Liver (tissue), 9 donors: ENCODE measurements around the gene GALR2. TPM values are rescaled to one million over a fixed set of nuclear protein-coding genes. Genes with fewer than 3 reads are reported as not detected.
"Not testable (repeated sequence)": the region's sequence is repeated elsewhere in the genome, so short reads cannot be mapped to it uniquely, and the experiment has no call there.

Experiments used
- DNase-seq: peaks from one replicate; pipeline ENCODE4 v3.0.0-alpha.2; 2017; ENCODE audit warnings: low spot score
- H3K27ac ChIP-seq, 2 donors: one replicate each; pipeline ENCODE4 v1.7.0; 2013; ENCODE audit warnings: inconsistent platforms in 2 of 2, low read length in 2 of 2, control low read depth in 1 of 2, low read depth in 1 of 2, mild to moderate bottlenecking in 1 of 2
- H3K27me3 ChIP-seq, 4 donors: one replicate each; pipeline versions ENCODE4 v1.6.1 to v1.7.0; 2013; ENCODE audit warnings: low read length in 3 of 4, inconsistent platforms in 1 of 4, mild to moderate bottlenecking in 1 of 4, moderate library complexity in 1 of 4; ENCODE audit not compliant: control insufficient read depth in 4 of 4, insufficient read depth in 4 of 4
- H3K36me3 ChIP-seq, 4 donors: one replicate each; pipeline versions ENCODE4 v1.6.1 to v1.7.0; 2013; ENCODE audit warnings: low read length in 3 of 4, mild to moderate bottlenecking in 3 of 4, low read depth in 1 of 4, moderate library complexity in 1 of 4; ENCODE audit not compliant: control insufficient read depth in 4 of 4, insufficient read depth in 3 of 4
- H3K4me1 ChIP-seq, 4 donors: one replicate each; pipeline versions ENCODE4 v1.6.1 to v1.7.0; 2013; ENCODE audit warnings: low read length in 3 of 4, mild to moderate bottlenecking in 3 of 4, moderate library complexity in 1 of 4; ENCODE audit not compliant: control insufficient read depth in 4 of 4, insufficient read depth in 4 of 4
- H3K4me3 ChIP-seq, 3 donors: one replicate each; pipeline versions ENCODE4 v1.6.1 to v1.7.0; 2013; ENCODE audit warnings: low read length in 3 of 3, control low read depth in 1 of 3, low read depth in 1 of 3, mild to moderate bottlenecking in 1 of 3
- H3K9ac ChIP-seq, 2 donors: one replicate each; pipeline ENCODE4 v1.7.0; 2013; ENCODE audit warnings: low read length in 2 of 2, mild to moderate bottlenecking in 2 of 2, moderate library complexity in 2 of 2, control low read depth in 1 of 2, low read depth in 1 of 2
- H3K9me3 ChIP-seq, 4 donors: one replicate each; pipeline versions ENCODE4 v1.6.1 to v1.7.0; 2013; ENCODE audit warnings: low read length in 3 of 4; ENCODE audit not compliant: control insufficient read depth in 4 of 4
- ATF3 ChIP-seq: IDR thresholded peaks from 2 replicates; pipeline ENCODE4 v1.6.1; 2016; ENCODE audit warnings: antibody characterized with exemption
- CTCF ChIP-seq: fragments of 150-350 bp; IDR thresholded peaks from 2 replicates; pipeline ENCODE4 v1.5.1; 2017; ENCODE audit warnings: improper control_type of control experiment, low read depth, low read length; ENCODE audit not compliant: missing input control
- EGR1 ChIP-seq, 2 donors: IDR thresholded peaks; 2 replicates each; pipeline ENCODE4 v1.6.1; 2016 to 2018; ENCODE audit warnings: antibody characterized with exemption in 2 of 2, low read depth in 2 of 2
- FOXA1 ChIP-seq: IDR thresholded peaks from 2 replicates; pipeline ENCODE4 v1.6.1; 2016; ENCODE audit warnings: antibody characterized with exemption
- GABPA ChIP-seq, 2 donors: IDR thresholded peaks in 1 of 2; conservative IDR thresholded peaks in 1 of 2; 2 replicates each; pipeline ENCODE4 v1.6.1; 2016; ENCODE audit warnings: antibody characterized with exemption in 2 of 2, mild to moderate bottlenecking in 1 of 2, moderate library complexity in 1 of 2
- JUND ChIP-seq, 2 donors: IDR thresholded peaks; 2 replicates each; pipeline ENCODE4 v1.6.1; 2016; ENCODE audit warnings: antibody characterized with exemption in 2 of 2
- MAX ChIP-seq: IDR thresholded peaks from 2 replicates; pipeline ENCODE4 v1.6.1; 2016; ENCODE audit warnings: antibody characterized with exemption
- NR2F2 ChIP-seq: IDR thresholded peaks from 2 replicates; pipeline ENCODE4 v1.6.1; 2016; ENCODE audit warnings: antibody characterized with exemption
- RAD21 ChIP-seq, 2 donors: IDR thresholded peaks; 2 replicates each; pipeline ENCODE4 v1.6.1; 2016; ENCODE audit warnings: antibody characterized with exemption in 2 of 2, mild to moderate bottlenecking in 2 of 2
- REST ChIP-seq: IDR thresholded peaks from 2 replicates; pipeline ENCODE4 v1.6.1; 2016; ENCODE audit warnings: antibody characterized with exemption, mild to moderate bottlenecking
- TAF1 ChIP-seq: conservative IDR thresholded peaks from 2 replicates; pipeline ENCODE4 v1.6.1; 2016; ENCODE audit warnings: antibody characterized with exemption, mild to moderate bottlenecking
- WGBS: extraction: QIAGEN DNeasy Blood & Tissue Kit; methylation state at CpG from one replicate; pipeline ENCODE4 v1.1.7; 2013; 5-methylcytosine and 5-hydroxymethylcytosine counted together
- polyA plus RNA-seq, 2 donors: library from polyadenylated mRNA; stranded (reverse) in 1 of 2; unstranded in 1 of 2; fragments of 200-250 nt in 1 of 2; fragments of >200 nt in 1 of 2; fragmentation: Nextera tagmentation in 1 of 2; extraction: Ambion mirVana in 1 of 2; gene quantifications; one replicate each; pipeline versions ENCODE4 v1.2.1 to v1.2.3, GENCODE V29; 2013 to 2015
- total RNA-seq, 2 donors: library from RNA; depleted of rRNA; stranded (reverse); fragments of >200 nt; gene quantifications; one replicate each; pipeline ENCODE4 v1.2.3, GENCODE V29; 2014
- TF ChIP-seq, protein P1 (sequence below): IDR thresholded peaks from 2 replicates; pipeline ENCODE4 v1.6.1; 2016; ENCODE audit warnings: antibody characterized with exemption
- donor health status: healthy.
- donor health status: healthy.
- donor health status: healthy.
- donor health status: healthy.
- donor health status: healthy.

The GALR2 gene
- total and polyA plus RNA-seq, 4 donors: 0.08 to 0.22 (median 0.14) TPM; not detected in 1

GRCh38 chr17:76077584-76078110 is 3.1 kb downstream of the GALR2 start:
- Histone ChIP-seq H3K4me3 (no peak overlapping the region), H3K9ac (no peak overlapping the region), H3K27ac (no peak overlapping the region), H3K9me3 (no peaks in the 10 kb centered on the region), H3K27me3 (peaks cover 0 to 20% (median 9%) of the 10 kb centered on the region in 4 donors), H3K36me3 (no peaks in the 10 kb centered on the region), H3K4me1 (peaks cover 8 to 35% (median 11%) of the 10 kb centered on the region in 4 donors)
- TF ChIP-seq ATF3 (no peak), MAX (no peak), EGR1 (IDR thresholded peaks at IDR 0.05; ENCODE audit: low read depth in 2 of 2) (no peak), CTCF (no peak), RAD21 (IDR thresholded peaks at IDR 0.05) (no peak), JUND (IDR thresholded peaks at IDR 0.05) (no peak), REST (no peak), NR2F2 (no peak), GABPA (IDR thresholded peaks at IDR 0.05 in 1 of 2, conservative IDR thresholded peaks at IDR 0.05 in 1 of 2) (no peak), TAF1 (no peak), FOXA1 (no peak)
- TF ChIP-seq, protein P1, sequence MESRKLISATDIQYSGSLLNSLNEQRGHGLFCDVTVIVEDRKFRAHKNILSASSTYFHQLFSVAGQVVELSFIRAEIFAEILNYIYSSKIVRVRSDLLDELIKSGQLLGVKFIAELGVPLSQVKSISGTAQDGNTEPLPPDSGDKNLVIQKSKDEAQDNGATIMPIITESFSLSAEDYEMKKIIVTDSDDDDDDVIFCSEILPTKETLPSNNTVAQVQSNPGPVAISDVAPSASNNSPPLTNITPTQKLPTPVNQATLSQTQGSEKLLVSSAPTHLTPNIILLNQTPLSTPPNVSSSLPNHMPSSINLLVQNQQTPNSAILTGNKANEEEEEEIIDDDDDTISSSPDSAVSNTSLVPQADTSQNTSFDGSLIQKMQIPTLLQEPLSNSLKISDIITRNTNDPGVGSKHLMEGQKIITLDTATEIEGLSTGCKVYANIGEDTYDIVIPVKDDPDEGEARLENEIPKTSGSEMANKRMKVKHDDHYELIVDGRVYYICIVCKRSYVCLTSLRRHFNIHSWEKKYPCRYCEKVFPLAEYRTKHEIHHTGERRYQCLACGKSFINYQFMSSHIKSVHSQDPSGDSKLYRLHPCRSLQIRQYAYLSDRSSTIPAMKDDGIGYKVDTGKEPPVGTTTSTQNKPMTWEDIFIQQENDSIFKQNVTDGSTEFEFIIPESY: no peak
- no peak for DNase-seq
- 27% methylated on average over 12 of the region's 12 CpGs for whole genome bisulfite sequencing

- not testable (repeated sequence) for H3K27ac ChIP-seq, H3K36me3 ChIP-seq, H3K4me3 ChIP-seq, H3K9ac ChIP-seq, DNase-seq, H3K9me3 ChIP-seq
- peaks cover 5 to 30% (median 8%) of the 10 kb centered on the region in 4 donors for H3K4me1 ChIP-seq
- H3K27me3 ChIP-seq: peaks cover 0 to 20% (median 9%) of the 10 kb centered on the region in 4 donors
- 58% methylated on average over 5 of the region's 5 CpGs for WGBS
Measured at GRCh38 chr17:76078370-76078769, 3.8 kb downstream of the GALR2 start.
